Immature natural killer cell (primary cell): ENCODE data around the gene ADGRF3. TPM values are rescaled to one million over a fixed set of nuclear protein-coding genes. Genes with fewer than 3 reads are reported as not detected.
"Not testable (repeated sequence)": the region's sequence is repeated elsewhere in the genome, so short reads cannot be mapped to it uniquely, and the experiment has no call there.

ENCODE experiments used
- DNase-seq, 3 donors: peaks; one replicate each; pipeline ENCODE4 v3.0.0; 2022; ENCODE audit warnings: mixed read lengths in 1 of 3
- H3K27ac Mint-ChIP-seq, 6 donors: one replicate each; pipeline ENCODE4 v1.8.0; 2020; ENCODE audit warnings: mixed read lengths in 6 of 6, mild to moderate bottlenecking in 5 of 6, inconsistent platforms in 4 of 6, moderate library complexity in 3 of 6
- H3K27me3 Mint-ChIP-seq, 3 donors: one replicate each; pipeline ENCODE4 v1.8.0; 2020 to 2021; ENCODE audit warnings: low read depth in 3 of 3, mild to moderate bottlenecking in 3 of 3, mixed read lengths in 3 of 3, moderate library complexity in 3 of 3, inconsistent platforms in 1 of 3
- H3K36me3 Mint-ChIP-seq, 3 donors: one replicate each; pipeline ENCODE4 v1.8.0; 2020; ENCODE audit warnings: mixed read lengths in 3 of 3, inconsistent platforms in 2 of 3, mild to moderate bottlenecking in 2 of 3
- H3K4me1 Mint-ChIP-seq, 2 donors: one replicate each; pipeline ENCODE4 v1.8.0; 2020; ENCODE audit warnings: inconsistent platforms in 2 of 2, mild to moderate bottlenecking in 2 of 2, mixed read lengths in 2 of 2, moderate library complexity in 1 of 2
- H3K4me3 Mint-ChIP-seq, 5 donors: one replicate each; pipeline ENCODE4 v1.8.0; 2020; ENCODE audit warnings: mild to moderate bottlenecking in 5 of 5, mixed read lengths in 5 of 5, inconsistent platforms in 3 of 5, moderate library complexity in 3 of 5
- H3K9me3 Mint-ChIP-seq, 6 donors: one replicate each; pipeline ENCODE4 v1.8.0; 2020; ENCODE audit warnings: mild to moderate bottlenecking in 6 of 6, mixed read lengths in 6 of 6, inconsistent platforms in 4 of 6, moderate library complexity in 3 of 6
- polyA plus RNA-seq, 3 donors: library from polyadenylated mRNA; unstranded; fragments of 300-500 nt; fragmentation: Illumina TruSeq; gene quantifications; one replicate each; pipeline ENCODE4 v1.2.3, GENCODE V29; 2021

The ADGRF3 gene
- polyA plus RNA-seq, 3 donors from 2014 or later = 0.39 TPM; not detected in 2

DNA sequence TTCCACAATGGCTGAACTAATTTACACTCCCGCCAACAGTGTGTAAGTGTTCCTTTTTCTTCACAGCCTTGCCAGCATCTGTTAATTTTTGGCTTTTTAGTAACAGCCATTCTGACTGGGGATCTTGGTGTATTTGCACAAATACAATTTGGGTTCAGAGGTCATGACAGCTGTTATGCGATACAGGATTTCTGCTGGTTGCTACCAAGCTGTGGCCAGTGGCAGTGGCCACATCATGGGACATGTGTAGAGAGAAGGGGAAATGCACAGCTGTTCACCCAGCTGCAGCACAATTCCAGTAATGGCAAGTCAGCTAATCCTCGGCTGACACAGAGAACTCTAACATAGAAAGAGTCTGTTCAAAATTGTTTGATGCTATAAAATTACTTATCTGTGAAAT, 21.7 kb downstream of the ADGRF3 start:
- H3K27me3 Mint-ChIP-seq = peaks cover 0 to 4% (median 4%) of the 10 kb centered on the region in 3 donors
- no peak overlapping the region for H3K4me3 Mint-ChIP-seq
- no peak overlapping the region for H3K27ac Mint-ChIP-seq
- peaks cover 3% of the 10 kb centered on the region in 2 donors for H3K4me1 Mint-ChIP-seq
- H3K9me3 Mint-ChIP-seq = no peaks in the 10 kb centered on the region
- H3K36me3 Mint-ChIP-seq = no peaks in the 10 kb centered on the region
- no peak for DNase-seq

GRCh38 chr2:26324479-26324878, 22.1 kb downstream of the ADGRF3 start:
- H3K4me3 Mint-ChIP-seq, DNase-seq, H3K4me1 Mint-ChIP-seq, H3K27ac Mint-ChIP-seq, H3K9me3 Mint-ChIP-seq, H3K36me3 Mint-ChIP-seq, H3K27me3 Mint-ChIP-seq: not testable (repeated sequence)

DNA sequence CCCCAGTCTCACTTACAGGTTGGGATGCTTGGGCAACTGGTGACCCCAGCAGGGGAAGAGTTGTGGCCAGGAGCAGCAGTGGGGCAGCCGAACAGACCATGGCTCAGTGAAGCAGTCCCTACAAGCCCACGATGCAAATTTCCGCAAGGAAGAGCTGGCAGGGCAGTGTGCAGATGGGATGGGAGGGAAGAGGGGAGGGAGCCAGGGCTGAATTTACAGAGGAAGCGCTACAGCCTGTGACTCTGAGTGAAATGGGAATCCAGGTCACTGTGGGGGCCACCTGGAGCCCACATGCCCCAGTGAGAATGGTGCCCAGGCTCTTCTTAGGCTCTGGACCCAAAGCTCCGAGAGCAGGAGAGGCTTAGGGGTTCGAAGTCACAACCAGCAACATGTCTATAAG, 27.6 kb downstream of the ADGRF3 start:
- Mint-ChIP-seq H3K9me3 (no peaks in the 10 kb centered on the region), H3K36me3 (no peaks in the 10 kb centered on the region), H3K4me3 (no peak overlapping the region), H3K27ac (no peak overlapping the region), H3K4me1 (no peaks in the 10 kb centered on the region), H3K27me3 (peaks cover 0 to 4% (median 0%) of the 10 kb centered on the region in 3 donors)
- no peak for DNase-seq

- no peak for DNase-seq
- no peak overlapping the region for H3K4me3 Mint-ChIP-seq
- H3K36me3 Mint-ChIP-seq = no peaks in the 10 kb centered on the region
- H3K27ac Mint-ChIP-seq = no peak overlapping the region
- peaks cover 0 to 4% (median 1%) of the 10 kb centered on the region in 3 donors for H3K27me3 Mint-ChIP-seq
- H3K4me1 Mint-ChIP-seq = no peaks in the 10 kb centered on the region
- no peaks in the 10 kb centered on the region for H3K9me3 Mint-ChIP-seq
These were observed 29.0 kb downstream of the ADGRF3 start for GRCh38 chr2:26317377-26318105.

GRCh38 chr2:26316845-26317244, 29.7 kb downstream of the ADGRF3 start:
- Mint-ChIP-seq H3K4me1 (no peaks in the 10 kb centered on the region), H3K27me3 (peaks cover 0 to 4% (median 1%) of the 10 kb centered on the region in 3 donors), H3K27ac (no peak overlapping the region), H3K9me3 (no peaks in the 10 kb centered on the region), H3K4me3 (no peak overlapping the region), H3K36me3 (no peaks in the 10 kb centered on the region)
- DNase-seq = no peak

- Mint-ChIP-seq H3K27ac (no peak overlapping the region), H3K36me3 (no peaks in the 10 kb centered on the region), H3K4me1 (no peaks in the 10 kb centered on the region), H3K27me3 (peaks cover 0 to 1% (median 1%) of the 10 kb centered on the region in 3 donors), H3K4me3 (no peak overlapping the region), H3K9me3 (no peaks in the 10 kb centered on the region)
- DNase-seq = no peak
These were observed 30.5 kb downstream of the ADGRF3 start for GRCh38 chr2:26316041-26316440.

- H3K27ac Mint-ChIP-seq = no peak overlapping the region
- no peak for DNase-seq
- no peak overlapping the region for H3K4me3 Mint-ChIP-seq
- H3K4me1 Mint-ChIP-seq = no peaks in the 10 kb centered on the region
- H3K9me3 Mint-ChIP-seq = no peaks in the 10 kb centered on the region
- no peaks in the 10 kb centered on the region for H3K36me3 Mint-ChIP-seq
- peaks cover 0 to 1% (median 0%) of the 10 kb centered on the region in 3 donors for H3K27me3 Mint-ChIP-seq
These were observed 32.3 kb downstream of the ADGRF3 start for GRCh38 chr2:26314243-26314642.

DNA sequence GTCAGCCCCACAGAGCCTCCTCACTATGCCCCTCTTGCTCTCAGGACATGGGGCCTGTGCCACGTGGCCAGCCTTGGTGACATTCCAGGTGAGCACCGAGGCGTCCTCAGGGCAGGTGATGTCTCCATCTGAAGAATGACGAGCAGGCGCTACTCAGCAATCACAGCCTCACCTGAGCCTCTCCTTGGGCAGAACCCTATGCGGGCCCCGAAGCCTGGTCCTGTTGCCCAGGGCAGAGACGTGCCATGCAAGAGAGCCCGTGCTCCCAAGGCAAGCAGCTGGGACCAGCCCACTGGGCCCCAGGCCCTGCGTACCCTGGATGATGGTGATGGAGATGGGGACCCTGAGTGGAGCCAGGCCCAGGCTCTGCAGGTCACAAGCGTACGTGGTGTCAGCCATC, 33.1 kb downstream of the ADGRF3 start:
- H3K4me3 Mint-ChIP-seq = no peak overlapping the region
- peaks cover 0 to 1% (median 0%) of the 10 kb centered on the region in 3 donors for H3K27me3 Mint-ChIP-seq
- no peak for DNase-seq
- no peaks in the 10 kb centered on the region for H3K4me1 Mint-ChIP-seq
- no peaks in the 10 kb centered on the region for H3K36me3 Mint-ChIP-seq
- no peaks in the 10 kb centered on the region for H3K9me3 Mint-ChIP-seq
- no peak overlapping the region for H3K27ac Mint-ChIP-seq

- H3K9me3 Mint-ChIP-seq = no peaks in the 10 kb centered on the region
- DNase-seq = no peak
- H3K27ac Mint-ChIP-seq = no peak overlapping the region
- no peaks in the 10 kb centered on the region for H3K36me3 Mint-ChIP-seq
- no peaks in the 10 kb centered on the region for H3K4me1 Mint-ChIP-seq
- no peak overlapping the region for H3K4me3 Mint-ChIP-seq
- peaks cover 0 to 1% (median 0%) of the 10 kb centered on the region in 3 donors for H3K27me3 Mint-ChIP-seq
These were observed 34.1 kb downstream of the ADGRF3 start for GRCh38 chr2:26312471-26312870.

DNA sequence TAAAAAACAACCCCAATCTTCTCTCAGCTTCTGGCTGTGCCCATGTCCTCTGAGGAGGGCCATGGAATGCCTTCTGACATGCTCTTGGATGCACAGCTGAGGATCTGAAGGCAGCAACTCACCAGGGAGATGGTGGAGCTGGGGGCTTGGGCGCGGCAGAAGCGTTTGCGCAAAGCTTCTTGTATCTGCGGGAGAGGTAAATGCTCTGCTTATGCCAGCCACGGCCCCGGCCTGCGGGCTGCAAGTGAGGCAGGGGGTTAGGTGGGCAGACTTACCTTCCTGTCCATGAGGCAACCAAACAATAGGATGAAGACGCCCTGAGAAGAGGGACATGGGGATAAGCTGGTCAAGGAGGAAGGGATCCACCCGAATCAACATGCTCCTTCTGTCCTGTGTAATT, 36.7 kb downstream of the ADGRF3 start:
- H3K27me3 Mint-ChIP-seq = peaks cover 0 to 1% (median 0%) of the 10 kb centered on the region in 3 donors
- DNase-seq = no peak
- no peaks in the 10 kb centered on the region for H3K4me1 Mint-ChIP-seq
- no peak overlapping the region for H3K4me3 Mint-ChIP-seq
- no peaks in the 10 kb centered on the region for H3K9me3 Mint-ChIP-seq
- H3K36me3 Mint-ChIP-seq = no peaks in the 10 kb centered on the region
- no peak overlapping the region for H3K27ac Mint-ChIP-seq

- no peak overlapping the region for H3K27ac Mint-ChIP-seq
These were observed 41.0 kb downstream of the ADGRF3 start for GRCh38 chr2:26305540-26305939.

GRCh38 chr2:26305094-26305493, 41.5 kb downstream of the ADGRF3 start:
- H3K36me3 Mint-ChIP-seq, DNase-seq: not testable (repeated sequence)

More at GRCh38 chr2:26305540-26305939, 41.0 kb downstream of the ADGRF3 start:
- no peaks in the 10 kb centered on the region for H3K9me3 Mint-ChIP-seq
- H3K27me3 Mint-ChIP-seq = no peaks in the 10 kb centered on the region
- H3K36me3 Mint-ChIP-seq = peaks cover 0 to 4% (median 0%) of the 10 kb centered on the region in 3 donors
- no peak overlapping the region for H3K4me3 Mint-ChIP-seq
- H3K4me1 Mint-ChIP-seq = no peaks in the 10 kb centered on the region
- no peak for DNase-seq

GRCh38 chr2:26302846-26303245, 43.7 kb downstream of the ADGRF3 start:
- H3K4me1 Mint-ChIP-seq = no peaks in the 10 kb centered on the region
- no peak for DNase-seq
- no peak overlapping the region for H3K4me3 Mint-ChIP-seq
- no peaks in the 10 kb centered on the region for H3K27me3 Mint-ChIP-seq
- H3K27ac Mint-ChIP-seq = no peak overlapping the region
- peaks cover 0 to 4% (median 0%) of the 10 kb centered on the region in 3 donors for H3K36me3 Mint-ChIP-seq
- no peaks in the 10 kb centered on the region for H3K9me3 Mint-ChIP-seq

More at GRCh38 chr2:26305094-26305493, 41.5 kb downstream of the ADGRF3 start:
- not testable (repeated sequence) for H3K27ac Mint-ChIP-seq, H3K4me1 Mint-ChIP-seq, H3K27me3 Mint-ChIP-seq, H3K4me3 Mint-ChIP-seq, H3K9me3 Mint-ChIP-seq

GRCh38 chr2:26300234-26300925, 46.2 kb downstream of the ADGRF3 start:
- no peaks in the 10 kb centered on the region for H3K9me3 Mint-ChIP-seq
- H3K4me3 Mint-ChIP-seq = no peak overlapping the region
- no peak overlapping the region for H3K27ac Mint-ChIP-seq
- peak in 1 of 3 donors; percentile 24 for DNase-seq
- H3K4me1 Mint-ChIP-seq = no peaks in the 10 kb centered on the region
- H3K27me3 Mint-ChIP-seq = peaks cover 0 to 2% (median 0%) of the 10 kb centered on the region in 3 donors
- peaks cover 0 to 4% (median 0%) of the 10 kb centered on the region in 3 donors for H3K36me3 Mint-ChIP-seq
